ENCODE measurements around the gene ALG10B. TPM values are rescaled to one million over a fixed set of nuclear protein-coding genes. Genes with fewer than 3 reads are reported as not detected.

Gene ALG10B
- total RNA-seq, 2 experiments from 2014 or later = 6.6 to 10.1 TPM

GRCh38 chr12:38367506-38367905 lies 50.9 kb downstream of the ALG10B start:
- Histone ChIP-seq H3K9me3 (ENCODE audit: control insufficient read depth in 1 of 2, insufficient read depth in 1 of 2, low read length in 2 of 2) (peaks cover 0 to 3% of the 10 kb centered on the region in 2 experiments), H3K27me3 (ENCODE audit: control insufficient read depth in 1 of 2, insufficient read depth in 2 of 2, low read length in 2 of 2) (no peaks in the 10 kb centered on the region), H3K36me3 (ENCODE audit: insufficient read depth, low read length) (no peaks in the 10 kb centered on the region), H3K4me1 (ENCODE audit: insufficient read depth, low read length) (no peaks in the 10 kb centered on the region), H3K4me3 (ENCODE audit: low read length) (no peak overlapping the region), H3K27ac (ENCODE audit: low read depth in 1 of 2, low read length in 2 of 2) (no peak overlapping the region)
- ChIA-PET CTCF (no interaction called here), POLR2A (no interaction called here)
- TF ChIP-seq CTCF (IDR thresholded peaks at IDR 0.05) = no peak
- Mint-ChIP-seq H3K4me3 (no peak overlapping the region), H3K27ac (no peak overlapping the region), H3K4me1 (ENCODE audit: low read depth) (no peaks in the 10 kb centered on the region), H3K36me3 (ENCODE audit: low read depth) (no peaks in the 10 kb centered on the region), H3K27me3 (no peaks in the 10 kb centered on the region), H3K9me3 (no peaks in the 10 kb centered on the region)
- intact Hi-C loops (cut with DNase I, micrococcal nuclease) = no loop called here
- no peak for DNase-seq
- ATAC-seq (ENCODE audit: poor library complexity) = no peak

GRCh38 chr12:38370311-38370710 lies 53.7 kb downstream of the ALG10B start:
- no peaks in the 10 kb centered on the region for H3K36me3 Mint-ChIP-seq (ENCODE audit: low read depth)
- no peak overlapping the region for H3K27ac Mint-ChIP-seq
- ChIA-PET POLR2A (no interaction called here), CTCF (no interaction called here)
- H3K9me3 Mint-ChIP-seq = no peaks in the 10 kb centered on the region
- H3K4me3 Mint-ChIP-seq = no peak overlapping the region
- H3K9me3 ChIP-seq (ENCODE audit: control insufficient read depth in 1 of 2, insufficient read depth in 1 of 2, low read length in 2 of 2) = no peaks in the 10 kb centered on the region
- no peak overlapping the region for H3K4me3 ChIP-seq (ENCODE audit: low read length)
- DNase-seq (no peak), ATAC-seq (ENCODE audit: poor library complexity) (no peak)
- no peaks in the 10 kb centered on the region for H3K36me3 ChIP-seq (ENCODE audit: insufficient read depth, low read length)
- H3K27me3 Mint-ChIP-seq = no peaks in the 10 kb centered on the region
- no peak for TF ChIP-seq CTCF (IDR thresholded peaks at IDR 0.05)
- intact Hi-C loops (cut with DNase I, micrococcal nuclease) = no loop called here
- H3K4me1 ChIP-seq (ENCODE audit: insufficient read depth, low read length) = no peaks in the 10 kb centered on the region
- no peaks in the 10 kb centered on the region for H3K27me3 ChIP-seq (ENCODE audit: control insufficient read depth in 1 of 2, insufficient read depth in 2 of 2, low read length in 2 of 2)
- no peak overlapping the region for H3K27ac ChIP-seq (ENCODE audit: low read depth in 1 of 2, low read length in 2 of 2)
- no peaks in the 10 kb centered on the region for H3K4me1 Mint-ChIP-seq (ENCODE audit: low read depth)

GRCh38 chr12:38373784-38374183 lies 57.2 kb downstream of the ALG10B start:
- DNase-seq (no peak), ATAC-seq (ENCODE audit: poor library complexity) (no peak)
- H3K27me3 Mint-ChIP-seq = no peaks in the 10 kb centered on the region
- H3K4me3 Mint-ChIP-seq = no peak overlapping the region
- no peaks in the 10 kb centered on the region for H3K36me3 ChIP-seq (ENCODE audit: insufficient read depth, low read length)
- no peak for TF ChIP-seq CTCF (IDR thresholded peaks at IDR 0.05)
- CTCF ChIA-PET = no interaction called here
- POLR2A ChIA-PET = no interaction called here
- no peaks in the 10 kb centered on the region for H3K36me3 Mint-ChIP-seq (ENCODE audit: low read depth)
- intact Hi-C loops (cut with DNase I, micrococcal nuclease) = no loop called here
- H3K27ac ChIP-seq (ENCODE audit: low read depth in 1 of 2, low read length in 2 of 2) = no peak overlapping the region
- peaks cover 9% of the 10 kb centered on the region for H3K9me3 Mint-ChIP-seq
- no peaks in the 10 kb centered on the region for H3K9me3 ChIP-seq (ENCODE audit: control insufficient read depth in 1 of 2, insufficient read depth in 1 of 2, low read length in 2 of 2)
- H3K27ac Mint-ChIP-seq = no peak overlapping the region
- H3K4me1 ChIP-seq (ENCODE audit: insufficient read depth, low read length) = no peaks in the 10 kb centered on the region
- no peaks in the 10 kb centered on the region for H3K4me1 Mint-ChIP-seq (ENCODE audit: low read depth)
- no peaks in the 10 kb centered on the region for H3K27me3 ChIP-seq (ENCODE audit: control insufficient read depth in 1 of 2, insufficient read depth in 2 of 2, low read length in 2 of 2)
- H3K4me3 ChIP-seq (ENCODE audit: low read length) = no peak overlapping the region

Data from CD4-positive, alpha-beta T cell (primary cell).